GM15510 (cell line): ENCODE measurements around the gene ARPC3.

Source experiments
- POLR2A ChIP-seq: IDR thresholded peaks from 3 replicates; pipeline ENCODE4 v1.6.1; 2011; ENCODE audit warnings: borderline replicate concordance; ENCODE audit not compliant: insufficient read length; ENCODE audit errors: extremely low read depth

Gene ARPC3

DNA sequence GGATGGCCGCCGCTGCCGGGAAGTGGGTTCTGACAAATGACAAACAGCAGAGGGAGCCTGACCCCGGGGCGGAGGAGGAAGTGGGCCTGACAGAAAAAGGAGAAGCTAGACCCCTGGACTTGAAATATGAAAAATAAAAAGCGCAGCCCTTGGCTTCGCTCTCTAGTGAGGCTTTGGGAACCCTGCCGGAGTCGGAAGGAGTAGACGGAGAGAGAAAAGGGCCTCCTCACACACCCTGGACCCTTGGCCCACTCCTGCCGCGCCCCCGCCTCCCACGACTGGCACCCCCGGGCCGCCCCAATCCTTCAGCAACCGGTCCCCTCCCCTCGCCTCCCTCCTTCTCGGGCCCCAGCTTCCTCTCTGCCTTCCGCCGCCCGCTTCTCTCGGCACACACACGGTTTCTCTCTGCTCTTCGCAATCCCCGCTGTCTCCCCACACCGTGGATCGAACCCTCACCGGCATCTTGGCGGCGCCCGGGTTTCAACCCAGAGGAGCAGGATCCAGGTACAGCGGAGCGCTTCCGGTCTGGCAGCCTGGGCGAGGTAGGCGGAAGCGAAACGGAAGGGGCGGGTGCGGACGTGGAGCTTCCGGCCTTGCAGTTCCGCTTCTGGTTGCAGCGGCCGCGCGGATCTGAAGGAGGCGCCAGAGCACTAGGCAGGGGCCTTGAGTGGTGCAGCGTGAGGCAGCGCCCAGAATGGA lies at the start of gene ARPC3:
Gene ARPC3 (minus strand): TSS at position 539 of the 699 bp plus-strand sequence. CDS start 77 bp downstream, at position 462.
- TF ChIP-seq POLR2A, result peak; percentile 79

DNA sequence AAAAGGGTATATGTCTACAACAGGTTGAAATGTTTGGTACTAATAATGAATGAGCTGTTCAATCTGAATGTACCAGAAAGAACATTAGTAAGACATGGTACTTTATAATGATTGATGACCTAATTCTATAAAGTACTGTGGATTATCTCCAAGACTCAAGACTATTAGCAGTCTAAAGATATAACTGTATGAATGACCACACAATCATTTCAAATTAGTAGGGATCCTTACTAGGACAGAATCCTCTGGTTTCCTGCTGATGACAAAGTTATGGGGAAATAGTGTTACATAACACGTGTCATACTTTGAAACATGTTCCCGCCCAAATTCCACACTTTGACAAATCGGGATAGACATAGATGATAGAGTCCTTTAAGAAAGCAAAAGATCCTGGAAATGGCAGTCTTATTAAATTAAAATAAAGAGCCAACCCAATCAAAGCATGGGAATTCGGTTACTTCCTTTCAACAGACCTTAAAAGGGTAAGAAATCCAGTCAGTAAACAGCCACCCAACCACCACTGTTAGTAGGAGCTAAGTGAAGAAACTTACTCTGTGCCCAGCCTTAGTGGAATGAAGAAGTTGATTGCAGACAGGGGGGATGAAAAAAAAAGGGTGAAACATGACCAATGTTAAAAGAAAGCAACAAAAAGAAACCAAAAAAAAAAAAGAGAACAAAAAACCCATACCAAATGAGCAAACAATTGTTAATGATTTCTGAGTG lies 49.0 kb upstream of the ARPC3 start:
- TF ChIP-seq POLR2A, result no peak

DNA sequence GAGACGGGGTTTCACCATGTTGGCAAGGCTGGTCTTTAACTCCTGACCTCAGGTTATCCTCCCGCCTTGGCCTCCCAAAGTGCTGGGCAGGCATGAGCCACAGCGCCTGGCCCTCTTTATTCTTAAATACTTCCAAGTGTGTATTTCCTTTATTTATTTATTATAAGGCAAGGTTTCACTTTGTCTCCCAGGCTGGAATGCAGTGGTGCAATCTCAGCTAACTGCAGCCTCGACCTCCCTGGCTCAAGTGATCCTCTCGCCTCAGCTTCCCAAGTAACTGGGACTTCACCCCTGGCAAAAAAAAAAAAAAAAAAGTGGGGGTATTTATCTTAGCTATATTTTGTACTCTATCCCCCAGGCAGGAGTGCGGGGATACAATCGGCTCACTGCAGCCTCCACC lies 25.3 kb upstream of the ARPC3 start:
- TF ChIP-seq POLR2A, result no peak

GRCh38 chr12:110468214-110469048 lies 18.3 kb upstream of the ARPC3 start, which contains the start of the genes FAM216A and GPN3:
Gene FAM216A, plus strand, starts transcription at chr12:110468845. Its CDS starts 31 bp downstream, at chr12:110468876.
Gene GPN3, minus strand, starts transcription at chr12:110468257. Its CDS starts 54 bp downstream, at chr12:110468203.
- TF ChIP-seq POLR2A, result peak; percentile 75

DNA sequence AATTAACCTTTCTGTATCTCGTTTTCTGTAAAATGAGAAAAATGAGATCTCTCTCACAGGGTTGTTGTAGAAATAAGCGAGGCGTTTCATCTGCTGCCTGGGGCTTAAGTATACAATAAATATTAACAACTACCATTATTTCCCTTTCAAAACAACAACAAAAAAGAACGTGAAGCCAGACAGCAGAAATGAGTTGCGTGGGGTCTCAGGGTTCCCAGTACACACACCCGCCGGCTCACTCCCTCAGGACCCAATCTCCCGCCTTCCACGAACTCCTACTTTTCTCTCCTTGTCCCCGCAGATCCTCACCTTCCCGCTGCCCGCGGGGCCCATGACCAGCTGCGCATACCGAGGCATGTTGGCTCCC lies 17.7 kb upstream of the ARPC3 start:
- no peak for TF ChIP-seq POLR2A

GRCh38 chr12:110466791-110467190 lies 16.7 kb upstream of the ARPC3 start:
- TF ChIP-seq POLR2A, result no peak

- TF ChIP-seq POLR2A, result no peak
Observed at GRCh38 chr12:110465024-110465423, 14.9 kb upstream of the ARPC3 start.

- no peak for TF ChIP-seq POLR2A
Observed at GRCh38 chr12:110458756-110459155, 8.6 kb upstream of the ARPC3 start.

- no peak for TF ChIP-seq POLR2A
Observed at GRCh38 chr12:110453569-110454296, 3.6 kb upstream of the ARPC3 start.

DNA sequence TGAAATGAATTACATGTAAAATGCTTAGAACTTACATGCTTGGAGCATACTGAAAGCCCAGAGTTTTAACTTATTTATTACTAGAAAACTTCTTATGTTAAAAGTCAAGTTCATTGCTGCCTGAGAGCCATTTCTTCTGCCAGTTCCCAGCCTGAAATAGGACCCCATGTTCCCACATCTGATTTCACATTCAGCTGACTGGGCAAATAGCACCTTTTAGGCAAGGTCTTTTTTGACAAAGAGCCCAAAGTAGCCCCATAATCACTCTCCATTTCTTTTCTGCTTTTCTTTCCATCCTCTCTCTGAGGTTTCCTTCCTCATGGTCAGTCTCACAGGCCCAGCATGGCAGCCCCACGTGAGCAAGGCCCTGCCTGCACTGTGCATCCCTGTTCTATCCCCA lies 1.1 kb upstream of the ARPC3 start:
- no peak for TF ChIP-seq POLR2A

- no peak for TF ChIP-seq POLR2A
Observed at GRCh38 chr12:110444455-110444854, 5.7 kb downstream of the ARPC3 start.

DNA sequence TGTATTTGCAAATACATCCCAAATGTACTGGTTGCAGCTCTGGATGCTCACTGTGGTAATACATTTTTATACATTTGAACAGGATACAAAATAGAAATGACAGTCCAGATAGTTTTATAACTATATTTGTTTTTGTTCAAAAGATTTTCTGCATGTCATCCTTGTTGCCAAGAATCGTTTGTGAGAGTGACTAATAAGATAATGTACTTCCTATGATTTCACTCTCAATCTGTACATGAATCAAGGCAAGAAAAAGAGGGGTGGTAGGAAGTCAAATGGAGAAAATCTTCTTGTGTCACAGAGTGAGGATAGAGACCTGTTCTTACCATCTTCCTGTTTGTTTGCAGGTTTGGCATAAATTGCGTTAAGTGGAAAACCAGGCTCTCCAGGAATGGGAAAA lies 13.9 kb downstream of the ARPC3 start:
- no peak for TF ChIP-seq POLR2A

GRCh38 chr12:110431957-110432587 lies 18.1 kb downstream of the ARPC3 start:
- no peak for TF ChIP-seq POLR2A

DNA sequence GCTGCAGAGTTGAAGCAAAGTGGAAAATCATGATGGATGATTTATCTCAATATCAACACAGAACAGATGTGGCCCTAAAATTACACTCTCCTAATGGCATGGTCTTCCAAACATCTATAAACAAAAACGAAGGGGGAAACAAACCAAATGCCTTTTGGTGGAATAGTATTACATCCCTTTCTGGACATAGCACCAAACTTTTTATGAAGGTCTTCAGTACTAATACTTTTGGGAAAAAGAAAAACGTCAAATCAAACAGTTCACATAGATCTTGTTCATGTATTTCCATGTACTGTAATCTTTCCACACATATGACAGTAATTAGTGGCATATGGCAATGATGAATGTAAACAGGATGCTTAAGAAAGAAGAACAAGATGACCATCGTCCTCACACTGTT lies 23.7 kb downstream of the ARPC3 start:
- TF ChIP-seq POLR2A, result no peak
